GM21526 (cell line): Measurements from ENCODE around the gene PIGK.
"Not testable (repeated sequence)": the region's sequence is repeated elsewhere in the genome, so short reads cannot be mapped to it uniquely, and the experiment has no call there.

Source experiments
- ATAC-seq: cut with Tn5 transposase; IDR thresholded peaks from one replicate; pipeline ENCODE4 v1.9.1; 2021; ENCODE audit warnings: moderate library complexity; ENCODE audit not compliant: unreplicated experiment, low FRiP score

Gene PIGK

GRCh38 chr1:77197351-77197750 lies 21.9 kb downstream of the PIGK start:
- ATAC-seq: no peak

- ATAC-seq: no peak
Observed at GRCh38 chr1:77193951-77194350, 25.3 kb downstream of the PIGK start.

GRCh38 chr1:77188770-77189169 lies 30.5 kb downstream of the PIGK start:
- ATAC-seq: no peak

- ATAC-seq: not testable (repeated sequence)
Observed at GRCh38 chr1:77186907-77187306, 32.3 kb downstream of the PIGK start.

DNA sequence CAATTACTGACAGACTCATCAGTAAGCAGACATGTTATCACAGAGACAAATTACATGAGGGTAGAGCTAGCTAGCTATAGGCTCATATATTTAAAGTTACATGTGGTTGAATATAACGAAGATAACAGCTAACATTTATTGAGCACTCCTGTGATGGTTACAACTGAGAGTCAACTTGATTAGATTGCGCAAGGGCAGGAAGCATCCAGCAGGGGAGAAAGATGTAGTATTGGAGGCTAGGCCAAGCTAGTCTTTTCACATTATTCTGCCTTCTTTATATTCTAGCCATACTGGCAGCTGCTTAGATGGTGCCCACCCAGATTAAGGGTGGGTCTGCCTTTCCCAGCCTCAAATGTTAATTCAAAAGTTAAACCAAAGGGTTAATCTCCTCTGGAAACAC lies 37.1 kb downstream of the PIGK start:
- no peak for ATAC-seq

DNA sequence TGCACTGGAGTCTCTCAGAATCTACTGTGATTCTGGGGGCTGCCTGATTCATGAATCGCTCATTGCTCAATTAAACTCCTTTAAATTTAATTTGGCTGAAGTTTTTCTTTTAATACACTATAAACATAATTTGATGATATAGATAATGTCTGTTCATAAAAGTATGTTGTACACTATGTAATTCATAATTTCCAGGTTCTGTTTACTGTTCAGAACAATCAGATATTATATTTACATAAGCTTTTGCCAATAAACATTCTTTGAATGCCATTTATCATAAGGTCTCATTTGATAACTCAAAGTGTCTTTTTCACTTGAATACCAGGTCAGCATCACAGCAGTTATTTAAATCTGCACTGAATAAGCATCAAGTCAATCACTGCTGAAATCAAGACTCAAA lies 39.6 kb downstream of the PIGK start:
- ATAC-seq: no peak

DNA sequence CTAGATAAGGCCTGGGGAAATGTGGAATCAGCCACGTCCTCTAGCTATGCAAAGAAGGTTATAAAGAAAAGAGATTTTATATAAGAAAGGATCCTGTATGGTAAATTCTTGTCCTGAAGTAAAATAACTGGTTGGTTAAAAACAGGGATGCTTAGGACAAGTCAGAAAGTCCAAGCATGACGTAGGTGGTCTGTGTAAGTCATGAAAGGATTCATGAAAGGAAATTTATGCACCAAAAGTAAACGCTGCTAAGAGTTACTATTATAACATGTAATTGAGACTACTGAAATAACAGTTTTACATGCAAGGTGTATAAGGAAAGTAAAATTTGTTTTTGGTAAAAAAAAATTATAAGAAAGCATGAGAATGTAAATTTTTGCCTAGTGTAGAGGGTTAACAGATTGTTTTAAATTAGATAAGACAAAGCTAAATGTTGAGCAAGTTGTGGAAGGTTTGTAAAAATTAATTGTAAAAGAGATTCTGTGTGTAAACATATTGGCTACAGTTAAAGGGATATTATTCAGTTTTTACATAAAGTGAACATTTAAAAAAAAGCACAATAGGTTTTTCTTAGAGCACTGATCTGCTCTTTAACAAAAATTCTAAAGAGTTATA lies 43.9 kb downstream of the PIGK start:
- no peak for ATAC-seq

DNA sequence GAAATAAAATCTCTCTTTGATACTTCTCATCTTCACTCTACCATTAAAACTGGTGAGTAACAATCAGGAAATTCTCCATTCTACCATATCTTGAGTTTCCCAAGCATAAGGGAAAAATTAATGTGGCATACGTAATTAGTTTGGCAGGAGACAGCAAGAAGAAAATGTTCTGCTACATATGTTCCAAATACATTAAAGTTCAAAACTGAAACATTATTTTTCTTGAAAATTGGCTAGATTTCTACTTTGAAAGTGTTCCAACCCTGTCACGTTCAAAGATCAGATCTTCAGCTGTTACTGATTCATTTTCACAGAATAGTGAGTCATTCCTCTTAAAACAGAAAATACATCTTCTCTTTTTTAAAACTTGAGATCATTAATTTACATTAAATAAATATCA lies 48.5 kb downstream of the PIGK start:
- ATAC-seq: no peak

DNA sequence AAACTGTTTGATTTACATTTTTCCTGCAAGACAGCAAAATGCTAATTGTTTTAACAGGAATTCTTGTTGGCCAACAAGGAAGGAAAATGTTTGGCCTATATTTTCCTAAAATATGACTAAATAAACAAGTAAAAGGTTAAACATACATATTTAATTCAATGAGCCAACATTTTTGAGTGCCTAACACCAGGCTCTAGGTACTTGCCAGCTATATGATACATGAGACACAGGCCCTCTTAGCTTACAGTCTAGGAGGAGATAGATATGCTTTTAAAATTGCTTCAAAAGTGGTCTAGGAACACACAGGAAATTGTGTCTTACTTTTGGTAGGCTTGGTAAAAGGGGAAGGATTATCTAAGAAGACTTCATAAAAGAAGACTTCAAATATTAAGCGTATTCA lies 50.9 kb downstream of the PIGK start:
- ATAC-seq: no peak

DNA sequence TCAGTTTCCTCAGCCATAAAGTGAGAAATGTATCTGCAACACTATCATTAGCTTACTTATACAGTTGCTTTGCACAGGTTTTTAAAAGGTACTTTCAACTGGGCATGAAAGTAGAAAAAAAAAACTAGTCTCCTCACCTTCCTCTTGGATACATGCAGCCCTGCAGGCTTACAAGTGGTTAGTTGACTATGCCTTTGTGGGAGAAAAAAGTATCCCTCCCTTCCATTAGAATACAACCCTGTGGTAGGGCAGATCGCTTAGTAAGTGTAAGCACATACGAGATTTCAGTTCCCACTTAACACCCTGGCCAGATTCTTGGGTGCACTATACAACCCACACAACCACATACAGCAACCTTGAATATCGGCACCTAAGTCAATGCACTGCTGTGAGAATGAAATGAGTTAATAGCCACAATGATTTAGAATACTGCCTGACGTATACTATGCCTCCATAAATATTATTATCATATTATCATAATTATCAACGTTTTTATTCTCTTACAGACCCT lies 54.7 kb downstream of the PIGK start:
- no peak for ATAC-seq

GRCh38 chr1:77159706-77160105 lies 59.5 kb downstream of the PIGK start:
- not testable (repeated sequence) for ATAC-seq

- ATAC-seq: no peak
Observed at GRCh38 chr1:77156214-77156613, 63.0 kb downstream of the PIGK start.

DNA sequence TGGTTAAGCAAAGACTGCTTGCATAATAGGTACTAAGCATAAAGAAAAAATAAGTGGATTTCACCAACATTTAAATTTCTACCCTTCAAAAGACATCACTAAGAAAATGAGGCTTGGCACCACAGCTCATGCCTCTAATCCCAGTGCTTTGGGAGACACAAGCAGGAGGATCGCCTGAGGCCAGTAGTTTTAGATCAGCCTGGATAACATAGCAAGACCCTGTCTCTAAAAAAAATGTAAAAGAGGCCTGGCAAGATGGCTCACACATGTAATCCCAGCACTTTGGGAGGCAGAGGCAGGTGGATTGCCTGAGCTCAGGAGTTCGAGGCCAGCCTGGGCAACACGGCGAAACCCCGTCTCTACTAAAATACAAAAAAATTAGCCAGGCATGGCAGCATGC lies 73.0 kb downstream of the PIGK start:
- no peak for ATAC-seq

DNA sequence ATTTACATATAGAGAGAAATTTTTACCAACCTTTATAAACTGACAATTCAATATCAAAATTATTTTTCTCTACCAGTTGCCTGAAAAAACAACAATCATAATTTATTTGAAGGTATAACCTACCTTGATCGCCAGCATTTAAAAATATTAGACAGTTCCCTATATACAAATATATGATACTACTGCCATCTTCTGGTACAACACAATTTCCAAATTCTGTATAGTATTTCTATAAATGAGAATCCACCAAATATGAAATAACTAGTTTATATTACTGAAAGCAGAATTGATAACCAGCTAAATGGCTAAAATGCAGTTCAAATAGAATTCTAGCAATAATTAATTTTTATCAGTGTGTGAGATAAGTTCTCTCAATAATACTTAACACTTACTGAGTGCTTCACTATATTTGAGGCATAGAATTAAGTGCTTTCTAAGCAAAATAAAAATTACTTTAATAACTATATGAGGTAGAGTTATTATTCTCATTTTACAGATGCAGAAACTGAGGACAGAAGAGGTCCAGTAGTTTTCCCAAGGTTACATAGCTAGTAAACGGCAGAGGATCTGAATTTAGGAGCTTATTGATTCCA lies 75.6 kb downstream of the PIGK start:
- ATAC-seq: no peak

DNA sequence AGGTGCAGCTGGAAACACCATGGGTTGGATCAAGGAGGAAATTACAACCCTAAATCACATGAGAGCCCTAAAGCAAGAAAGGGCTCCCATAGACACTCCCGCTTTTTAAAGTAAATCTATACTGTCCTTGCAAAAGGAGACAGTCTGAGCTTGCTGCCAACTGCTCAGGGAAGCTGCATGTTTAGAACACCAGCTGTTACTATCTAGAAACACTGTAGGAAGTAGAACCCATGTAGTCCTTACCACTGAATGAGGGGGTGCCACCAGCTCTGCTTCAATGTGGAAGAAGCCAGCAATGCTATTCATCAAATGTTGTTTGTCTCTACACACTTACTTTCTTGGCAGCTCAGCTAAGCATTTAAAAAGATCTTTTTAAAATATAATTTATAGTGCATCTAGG lies 79.8 kb downstream of the PIGK start:
- no peak for ATAC-seq

DNA sequence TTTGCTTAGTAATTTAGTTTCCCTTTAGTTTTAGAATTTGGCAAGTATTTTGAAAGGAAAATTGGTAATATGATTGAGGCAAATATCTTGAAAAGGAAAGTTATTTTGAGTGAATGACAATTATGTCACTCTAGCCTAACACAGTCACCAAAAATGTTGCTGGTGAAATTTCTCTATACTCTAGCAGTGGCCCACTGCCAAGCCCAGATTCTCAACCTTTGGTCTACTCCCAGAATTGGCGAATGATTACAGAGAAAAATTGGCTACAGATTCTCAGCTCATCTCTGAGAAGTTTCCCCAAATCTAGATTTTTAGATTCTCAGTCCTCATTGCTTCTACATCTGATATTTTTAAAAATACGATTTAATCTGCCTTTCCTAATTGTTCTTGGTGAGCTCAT lies 84.9 kb downstream of the PIGK start:
- no peak for ATAC-seq

GRCh38 chr1:77133731-77134358 lies 85.4 kb downstream of the PIGK start:
- ATAC-seq: no peak

GRCh38 chr1:77126307-77126706 lies 92.9 kb downstream of the PIGK start:
- ATAC-seq: no peak

- ATAC-seq: no peak
Observed at GRCh38 chr1:77121503-77121902, 97.7 kb downstream of the PIGK start.

- no peak for ATAC-seq
Observed at GRCh38 chr1:77120950-77121349, 98.3 kb downstream of the PIGK start.

- ATAC-seq: no peak
Observed at GRCh38 chr1:77118712-77119111, 100.5 kb downstream of the PIGK start.

- ATAC-seq: no peak
Observed at GRCh38 chr1:77104672-77105071, 114.6 kb downstream of the PIGK start.
